WTC11 (cell line): ENCODE results near the gene NME8. TPM values are rescaled to one million over a fixed set of nuclear protein-coding genes. Genes with fewer than 3 reads are reported as not detected.

Experiments used
- ATAC-seq: fragments of 200-7000 bp; cut with Tn5 transposase; 2 replicates; pipeline ENCODE4 v1.10.0; 2021; ENCODE audit warnings: mild to moderate bottlenecking, moderate library complexity
- CTCF ChIA-PET: fragments of 300-600 bp; sonication (Branson Sonifier 250); formaldehyde crosslinking; loops from one replicate; lab custom pipeline; 2021; ENCODE audit warnings: antibody characterized with exemption; lab: Charles Lee
- POLR2A ChIA-PET: fragments of 350-600 bp; sonication (Branson Sonifier 250); formaldehyde crosslinking; loops from one replicate; lab custom pipeline; 2021; ENCODE audit warnings: antibody characterized with exemption; lab: Charles Lee
- DNase-seq: peaks from one replicate; pipeline ENCODE4 v3.0.0; 2021; ENCODE audit warnings: low spot score
- H3K27ac Mint-ChIP-seq: 2 replicates; pipeline ENCODE4 v1.8.0; 2021; ENCODE audit warnings: mixed read lengths
- H3K27me3 Mint-ChIP-seq: 2 replicates; pipeline ENCODE4 v1.8.0; 2021; ENCODE audit warnings: low read depth, mild to moderate bottlenecking, moderate library complexity, mixed read lengths
- H3K36me3 Mint-ChIP-seq: 2 replicates; pipeline ENCODE4 v1.8.0; 2021; ENCODE audit warnings: mixed read lengths
- H3K4me1 Mint-ChIP-seq: 2 replicates; pipeline ENCODE4 v1.8.0; 2022; ENCODE audit warnings: mixed read lengths
- H3K4me3 Mint-ChIP-seq: 2 replicates; pipeline ENCODE4 v1.8.0; 2021; ENCODE audit warnings: mild to moderate bottlenecking, moderate library complexity, mixed read lengths
- H3K9me3 Mint-ChIP-seq: 2 replicates; pipeline ENCODE4 v1.8.0; 2021; ENCODE audit warnings: mixed read lengths
- CREB1 ChIP-seq: sonication (generic); formaldehyde crosslinking; IDR thresholded peaks from 2 replicates; pipeline ENCODE4 v1.8.0; 2023; ENCODE audit warnings: mild to moderate bottlenecking, missing genetic modification reagents
- CTCF ChIP-seq: fragments of 200-600 bp; IDR thresholded peaks from 2 replicates; pipeline ENCODE4 v1.8.0; 2022; ENCODE audit warnings: antibody characterized with exemption
- E2F4 ChIP-seq: sonication (generic); formaldehyde crosslinking; IDR thresholded peaks from 2 replicates; pipeline ENCODE4 v1.8.1; 2022; ENCODE audit warnings: low read depth, mild to moderate bottlenecking, moderate library complexity, missing genetic modification reagents, borderline replicate concordance
- ERG ChIP-seq: fragments of 250-450 bp; sonication (Bioruptor Pico); IDR thresholded peaks from 2 replicates; pipeline ENCODE4 v1.8.0; 2021; ENCODE audit warnings: mild to moderate bottlenecking
- ESRRA ChIP-seq: sonication (generic); formaldehyde crosslinking; IDR thresholded peaks from 2 replicates; pipeline ENCODE4 v1.8.1; 2022; ENCODE audit warnings: mild to moderate bottlenecking, missing genetic modification reagents, borderline replicate concordance
- FOXP1 ChIP-seq: sonication (generic); formaldehyde crosslinking; IDR thresholded peaks from 2 replicates; pipeline ENCODE4 v1.8.0; 2022; ENCODE audit warnings: missing genetic modification reagents, mild to moderate bottlenecking, moderate library complexity, borderline replicate concordance
- GABPB1 ChIP-seq: sonication (generic); formaldehyde crosslinking; IDR thresholded peaks from 2 replicates; pipeline ENCODE4 v1.8.1; 2023; ENCODE audit warnings: mild to moderate bottlenecking, missing genetic modification reagents
- GRHL2 ChIP-seq: fragments of 250-450 bp; sonication (Bioruptor Pico); IDR thresholded peaks from 2 replicates; pipeline ENCODE4 v1.8.0; 2022; ENCODE audit warnings: mild to moderate bottlenecking, moderate library complexity; ENCODE audit not compliant: insufficient replicate concordance, severe bottlenecking
- HMGA2 ChIP-seq: fragments of 250-450 bp; sonication (Bioruptor Pico); IDR thresholded peaks from 2 replicates; pipeline ENCODE4 v1.4.0; 2021; ENCODE audit warnings: mild to moderate bottlenecking, moderate library complexity
- JAZF1 ChIP-seq: fragments of 250-450 bp; sonication (Bioruptor Pico); IDR thresholded peaks from 2 replicates; pipeline ENCODE4 v1.9.0; 2021; ENCODE audit warnings: moderate library complexity, mild to moderate bottlenecking, inconsistent platforms
- MXD4 ChIP-seq: fragments of 250-450 bp; sonication (Bioruptor Pico); IDR thresholded peaks from 2 replicates; pipeline ENCODE4 v1.8.0; 2021; ENCODE audit warnings: mild to moderate bottlenecking, moderate library complexity, borderline replicate concordance
- NFE2L1 ChIP-seq: sonication (generic); formaldehyde crosslinking; IDR thresholded peaks from 2 replicates; pipeline ENCODE4 v1.8.1; 2023; ENCODE audit warnings: missing genetic modification reagents
- NFYB ChIP-seq: sonication (generic); formaldehyde crosslinking; conservative IDR thresholded peaks from 2 replicates; pipeline ENCODE4 v1.8.0; 2022; ENCODE audit warnings: low read depth, missing genetic modification reagents
- NR1H2 ChIP-seq: sonication (generic); formaldehyde crosslinking; IDR thresholded peaks from 2 replicates; pipeline ENCODE4 v1.9.0; 2021; ENCODE audit warnings: mild to moderate bottlenecking, moderate library complexity, missing genetic modification reagents
- RELA ChIP-seq: sonication (generic); formaldehyde crosslinking; IDR thresholded peaks from 2 replicates; pipeline ENCODE4 v1.8.1; 2022; ENCODE audit warnings: missing genetic modification reagents, mild to moderate bottlenecking, borderline replicate concordance
- TEAD1 ChIP-seq: sonication (generic); formaldehyde crosslinking; IDR thresholded peaks from 2 replicates; pipeline ENCODE4 v1.8.0; 2022; ENCODE audit warnings: mild to moderate bottlenecking, missing genetic modification reagents
- ZNF317 ChIP-seq: sonication (generic); formaldehyde crosslinking; IDR thresholded peaks from 2 replicates; pipeline ENCODE4 v1.8.1; 2023; ENCODE audit warnings: low read depth, mild to moderate bottlenecking, moderate library complexity, missing genetic modification reagents, borderline replicate concordance
- ZNF416 ChIP-seq: fragments of 250-450 bp; sonication (Bioruptor Pico); IDR thresholded peaks from 2 replicates; pipeline ENCODE4 v1.9.0; 2021; ENCODE audit warnings: mild to moderate bottlenecking, inconsistent platforms
- ZNF423 ChIP-seq: fragments of 250-450 bp; sonication (Bioruptor Pico); IDR thresholded peaks from 2 replicates; pipeline ENCODE4 v2.1.2; 2022; ENCODE audit warnings: mild to moderate bottlenecking, moderate library complexity
- ZNF671 ChIP-seq: fragments of 250-450 bp; sonication (Bioruptor Pico); IDR thresholded peaks from 2 replicates; pipeline ENCODE4 v1.8.0; 2021; ENCODE audit warnings: mild to moderate bottlenecking
- total RNA-seq: library from RNA; stranded (reverse); gene quantifications from 3 replicates; pipeline ENCODE4 v1.2.3, GENCODE V29; 2021
- TF ChIP-seq, protein P1 (sequence below): sonication (generic); formaldehyde crosslinking; IDR thresholded peaks from 2 replicates; pipeline ENCODE4 v1.8.1; 2023; ENCODE audit warnings: mild to moderate bottlenecking, missing genetic modification reagents, moderate library complexity
- TF ChIP-seq, protein P2 (sequence below): sonication (generic); formaldehyde crosslinking; IDR thresholded peaks from 2 replicates; pipeline ENCODE4 v1.8.0; 2022; ENCODE audit warnings: mild to moderate bottlenecking, missing genetic modification reagents
- TF ChIP-seq, protein P3 (sequence below): fragments of 250-450 bp; sonication (Bioruptor Pico); conservative IDR thresholded peaks from 2 replicates; pipeline ENCODE4 v1.9.0; 2021; ENCODE audit warnings: mild to moderate bottlenecking
- TF ChIP-seq, protein P4 (sequence below): sonication (generic); formaldehyde crosslinking; IDR thresholded peaks from 2 replicates; pipeline ENCODE4 v1.8.1; 2023; ENCODE audit warnings: mild to moderate bottlenecking, missing genetic modification reagents, moderate library complexity

Gene NME8
- total RNA-seq, 1 experiment from 2014 or later = 1.0 TPM

DNA sequence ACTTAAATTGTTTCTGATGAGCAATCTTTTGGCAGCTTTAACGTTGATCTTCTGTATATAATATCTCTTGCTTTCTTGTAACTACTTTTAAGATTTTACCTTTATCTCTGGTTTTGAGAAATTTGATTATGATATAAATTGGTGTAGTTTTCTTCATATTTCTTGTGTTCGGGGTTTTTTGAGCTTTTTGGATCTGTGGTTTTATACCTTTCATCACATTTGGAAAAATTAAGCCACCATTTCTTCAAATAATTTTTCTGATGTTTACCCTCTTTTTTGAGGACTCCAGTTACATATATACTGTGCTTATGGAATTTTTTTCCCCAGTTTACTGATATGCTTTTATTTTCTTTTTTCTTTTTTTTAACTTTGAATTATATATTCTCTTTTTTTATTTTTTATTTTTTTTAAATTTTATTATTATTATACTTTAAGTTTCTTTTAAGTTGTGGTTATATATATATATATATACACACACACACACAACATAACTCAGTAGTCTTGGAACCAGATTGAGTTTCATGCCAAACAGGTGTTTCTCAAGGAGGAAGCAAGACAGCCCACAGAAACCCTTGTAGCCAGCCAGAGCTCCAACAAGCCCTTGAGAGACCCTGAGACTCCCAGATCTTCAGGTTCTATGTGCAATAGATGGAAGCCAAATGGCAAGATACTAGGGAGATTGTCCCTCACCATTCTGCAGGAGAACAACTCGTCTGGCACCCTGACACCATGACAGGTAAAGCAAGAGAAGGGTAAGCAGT lies 27.5 kb upstream of the NME8 start:
- Mint-ChIP-seq H3K4me3 (no peak overlapping the region), H3K9me3 (no peaks in the 10 kb centered on the region), H3K27me3 (no peaks in the 10 kb centered on the region), H3K4me1 (peaks cover 21% of the 10 kb centered on the region), H3K36me3 (no peaks in the 10 kb centered on the region), H3K27ac (no peak overlapping the region)
- peak; percentile 56 for TF ChIP-seq HMGA2 (CRISPR knock-in tag)
- TF ChIP-seq NR1H2 (CRISPR knock-in tag) = no peak
- ChIA-PET POLR2A (no interaction called here), CTCF (no interaction called here)
- no peak for ATAC-seq
- DNase-seq = no peak

- no peak overlapping the region for H3K4me3 Mint-ChIP-seq
- DNase-seq (no peak), ATAC-seq (no peak)
- H3K4me1 Mint-ChIP-seq = peaks cover 2% of the 10 kb centered on the region; the same call in 1 of the 2 replicates
- POLR2A ChIA-PET = no interaction called here
- no peaks in the 10 kb centered on the region for H3K27me3 Mint-ChIP-seq
- TF ChIP-seq ZNF671 (CRISPR knock-in tag) (no peak), CREB1 (no peak), ZNF317 (CRISPR knock-in tag) (no peak), TEAD1 (CRISPR knock-in tag) (no peak), FOXP1 (CRISPR knock-in tag) (no peak), ZNF416 (CRISPR knock-in tag) (no peak), JAZF1 (CRISPR knock-in tag) (no peak), ZNF423 (CRISPR knock-in tag) (no peak), CTCF (no peak), NFYB (CRISPR knock-in tag) (no peak), GABPB1 (CRISPR knock-in tag) (no peak), ERG (CRISPR knock-in tag) (no peak)
- TF ChIP-seq, protein P1, sequence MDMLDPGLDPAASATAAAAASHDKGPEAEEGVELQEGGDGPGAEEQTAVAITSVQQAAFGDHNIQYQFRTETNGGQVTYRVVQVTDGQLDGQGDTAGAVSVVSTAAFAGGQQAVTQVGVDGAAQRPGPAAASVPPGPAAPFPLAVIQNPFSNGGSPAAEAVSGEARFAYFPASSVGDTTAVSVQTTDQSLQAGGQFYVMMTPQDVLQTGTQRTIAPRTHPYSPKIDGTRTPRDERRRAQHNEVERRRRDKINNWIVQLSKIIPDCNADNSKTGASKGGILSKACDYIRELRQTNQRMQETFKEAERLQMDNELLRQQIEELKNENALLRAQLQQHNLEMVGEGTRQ = no peak
- TF ChIP-seq, protein P2, sequence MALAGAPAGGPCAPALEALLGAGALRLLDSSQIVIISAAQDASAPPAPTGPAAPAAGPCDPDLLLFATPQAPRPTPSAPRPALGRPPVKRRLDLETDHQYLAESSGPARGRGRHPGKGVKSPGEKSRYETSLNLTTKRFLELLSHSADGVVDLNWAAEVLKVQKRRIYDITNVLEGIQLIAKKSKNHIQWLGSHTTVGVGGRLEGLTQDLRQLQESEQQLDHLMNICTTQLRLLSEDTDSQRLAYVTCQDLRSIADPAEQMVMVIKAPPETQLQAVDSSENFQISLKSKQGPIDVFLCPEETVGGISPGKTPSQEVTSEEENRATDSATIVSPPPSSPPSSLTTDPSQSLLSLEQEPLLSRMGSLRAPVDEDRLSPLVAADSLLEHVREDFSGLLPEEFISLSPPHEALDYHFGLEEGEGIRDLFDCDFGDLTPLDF (CRISPR knock-in tag) = no peak
- no peaks in the 10 kb centered on the region for H3K9me3 Mint-ChIP-seq
- H3K27ac Mint-ChIP-seq = no peak overlapping the region
- CTCF ChIA-PET = no interaction called here
- H3K36me3 Mint-ChIP-seq = no peaks in the 10 kb centered on the region
These were observed 25.5 kb upstream of the NME8 start for GRCh38 chr7:37822946-37823345.

GRCh38 chr7:37823557-37823956 lies 24.8 kb upstream of the NME8 start:
- Mint-ChIP-seq H3K4me1 (no peaks in the 10 kb centered on the region), H3K36me3 (no peaks in the 10 kb centered on the region), H3K27ac (no peak overlapping the region), H3K9me3 (no peaks in the 10 kb centered on the region), H3K27me3 (no peaks in the 10 kb centered on the region), H3K4me3 (no peak overlapping the region)
- POLR2A ChIA-PET = no interaction called here
- DNase-seq (no peak), ATAC-seq (no peak)
- CTCF ChIA-PET = no interaction called here
- TF ChIP-seq GRHL2 (CRISPR knock-in tag) (no peak), MXD4 (CRISPR knock-in tag) (no peak), NFE2L1 (CRISPR knock-in tag) (no peak), RELA (CRISPR knock-in tag) (no peak), E2F4 (CRISPR knock-in tag) (no peak), ESRRA (no peak)
- TF ChIP-seq, protein P3, sequence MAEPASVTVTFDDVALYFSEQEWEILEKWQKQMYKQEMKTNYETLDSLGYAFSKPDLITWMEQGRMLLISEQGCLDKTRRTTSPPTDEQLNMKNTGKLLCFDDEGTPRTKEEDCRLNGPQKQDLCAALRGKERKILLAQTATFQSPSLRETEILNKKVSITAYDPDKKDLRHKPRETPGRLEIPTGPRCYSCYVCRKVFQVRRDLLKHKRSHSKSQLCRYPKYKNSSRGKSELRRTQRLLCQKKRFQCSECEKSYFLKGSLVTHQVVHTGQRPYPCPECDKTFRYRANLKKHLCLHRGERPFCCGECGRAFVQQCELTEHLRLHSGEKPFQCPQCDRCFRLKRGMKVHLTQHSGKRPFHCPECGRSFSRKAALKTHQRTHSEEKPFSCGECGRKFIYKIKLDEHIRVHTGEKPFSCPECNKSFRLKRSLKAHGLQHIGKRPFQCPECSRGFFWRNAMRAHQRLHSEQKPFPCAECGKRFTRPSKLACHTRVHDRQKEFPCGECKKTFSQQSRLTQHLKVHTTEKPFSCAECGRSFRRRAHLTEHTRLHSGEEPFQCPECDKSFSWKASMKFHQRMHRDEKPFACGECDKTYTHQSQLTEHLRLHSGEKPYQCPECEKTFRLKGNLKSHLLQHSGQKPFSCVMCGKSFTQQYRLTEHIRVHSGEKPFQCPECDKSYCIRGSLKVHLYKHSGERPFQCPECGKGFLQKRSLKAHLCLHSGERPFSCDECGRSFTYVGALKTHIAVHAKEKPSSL = no peak
- TF ChIP-seq, protein P4, sequence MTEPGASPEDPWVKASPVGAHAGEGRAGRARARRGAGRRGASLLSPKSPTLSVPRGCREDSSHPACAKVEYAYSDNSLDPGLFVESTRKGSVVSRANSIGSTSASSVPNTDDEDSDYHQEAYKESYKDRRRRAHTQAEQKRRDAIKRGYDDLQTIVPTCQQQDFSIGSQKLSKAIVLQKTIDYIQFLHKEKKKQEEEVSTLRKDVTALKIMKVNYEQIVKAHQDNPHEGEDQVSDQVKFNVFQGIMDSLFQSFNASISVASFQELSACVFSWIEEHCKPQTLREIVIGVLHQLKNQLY = no peak
